T-helper 2 cell treated with Interferon-gamma antibody and Interleukin-4, amounts not matched to agents 5 μg/mL and 100 μg/mL, for 36 hours (primary cell): ENCODE results near the gene USP35.

Source experiments
- DNase-seq: peaks from one replicate; pipeline ENCODE4 v3.0.0; 2021; ENCODE audit warnings: low spot score
- H3K27ac Mint-ChIP-seq: one replicate; pipeline ENCODE4 v1.8.0; 2021; ENCODE audit warnings: mild to moderate bottlenecking, mixed read lengths
- H3K27me3 Mint-ChIP-seq: one replicate; pipeline ENCODE4 v1.8.0; 2021; ENCODE audit warnings: low read depth, mixed read lengths
- H3K36me3 Mint-ChIP-seq: one replicate; pipeline ENCODE4 v1.8.0; 2021; ENCODE audit warnings: low read depth, mixed read lengths
- H3K4me1 Mint-ChIP-seq: one replicate; pipeline ENCODE4 v1.8.0; 2021; ENCODE audit warnings: low read depth, mixed read lengths
- H3K4me3 Mint-ChIP-seq: one replicate; pipeline ENCODE4 v1.8.0; 2022; ENCODE audit warnings: mild to moderate bottlenecking, moderate library complexity, mixed read lengths
- H3K9me3 Mint-ChIP-seq: one replicate; pipeline ENCODE4 v1.8.0; 2021; ENCODE audit warnings: mixed read lengths

USP35 gene

GRCh38 chr11:78181185-78181584, 7.5 kb upstream of the USP35 start:
- peaks cover 30% of the 10 kb centered on the region for H3K36me3 Mint-ChIP-seq
- H3K27me3 Mint-ChIP-seq, result no peaks in the 10 kb centered on the region
- H3K27ac Mint-ChIP-seq, result no peak overlapping the region

GRCh38 chr11:78187366-78188285, 1.1 kb upstream of the USP35 start:
- peak; percentile 87 for DNase-seq
- peaks cover 14% of the 10 kb centered on the region for H3K36me3 Mint-ChIP-seq
- H3K4me3 Mint-ChIP-seq, result peak overlapping the region; percentile 98
- H3K4me1 Mint-ChIP-seq, result peaks cover 33% of the 10 kb centered on the region
- peak overlapping the region; percentile 94 for H3K27ac Mint-ChIP-seq
- no peaks in the 10 kb centered on the region for H3K9me3 Mint-ChIP-seq
- H3K27me3 Mint-ChIP-seq, result no peaks in the 10 kb centered on the region

More at GRCh38 chr11:78181185-78181584, 7.5 kb upstream of the USP35 start:
- H3K9me3 Mint-ChIP-seq, result no peaks in the 10 kb centered on the region
- no peak overlapping the region for H3K4me3 Mint-ChIP-seq
- H3K4me1 Mint-ChIP-seq, result peaks cover 7% of the 10 kb centered on the region
- DNase-seq, result no peak

GRCh38 chr11:78189174-78189724, 530 bp downstream of the USP35 start:
- Mint-ChIP-seq H3K4me1 (peaks cover 45% of the 10 kb centered on the region), H3K4me3 (peak overlapping the region; percentile 98), H3K27me3 (no peaks in the 10 kb centered on the region), H3K36me3 (peaks cover 19% of the 10 kb centered on the region), H3K27ac (peak overlapping the region; percentile 76), H3K9me3 (no peaks in the 10 kb centered on the region)
- DNase-seq, result no peak

GRCh38 chr11:78189851-78190250, 1.1 kb downstream of the USP35 start:
- peak overlapping the region; percentile 98 for H3K4me3 Mint-ChIP-seq

GRCh38 chr11:78190374-78190773, 1.7 kb downstream of the USP35 start:
- peaks cover 28% of the 10 kb centered on the region for H3K36me3 Mint-ChIP-seq
- no peaks in the 10 kb centered on the region for H3K9me3 Mint-ChIP-seq
- peaks cover 51% of the 10 kb centered on the region for H3K4me1 Mint-ChIP-seq
- no peak for DNase-seq
- H3K27ac Mint-ChIP-seq, result peak overlapping the region; percentile 29
- H3K4me3 Mint-ChIP-seq, result peak overlapping the region; percentile 98
- H3K27me3 Mint-ChIP-seq, result no peaks in the 10 kb centered on the region

More at GRCh38 chr11:78189851-78190250, 1.1 kb downstream of the USP35 start:
- Mint-ChIP-seq H3K36me3 (peaks cover 24% of the 10 kb centered on the region), H3K27me3 (no peaks in the 10 kb centered on the region), H3K9me3 (no peaks in the 10 kb centered on the region), H3K4me1 (peaks cover 51% of the 10 kb centered on the region), H3K27ac (peak overlapping the region; percentile 76)
- DNase-seq, result no peak

GRCh38 chr11:78190871-78191538, 2.3 kb downstream of the USP35 start:
- DNase-seq, result no peak

GRCh38 chr11:78192223-78192719, 3.6 kb downstream of the USP35 start:
- no peak overlapping the region for H3K4me3 Mint-ChIP-seq
- H3K27me3 Mint-ChIP-seq, result no peaks in the 10 kb centered on the region
- H3K4me1 Mint-ChIP-seq, result peaks cover 46% of the 10 kb centered on the region
- H3K36me3 Mint-ChIP-seq, result peaks cover 23% of the 10 kb centered on the region
- H3K9me3 Mint-ChIP-seq, result no peaks in the 10 kb centered on the region
- DNase-seq, result no peak
- H3K27ac Mint-ChIP-seq, result no peak overlapping the region

More at GRCh38 chr11:78190871-78191538, 2.3 kb downstream of the USP35 start:
- Mint-ChIP-seq H3K4me1 (peaks cover 51% of the 10 kb centered on the region), H3K4me3 (peak overlapping the region; percentile 98), H3K36me3 (peaks cover 25% of the 10 kb centered on the region), H3K9me3 (no peaks in the 10 kb centered on the region), H3K27ac (peak overlapping the region; percentile 47), H3K27me3 (no peaks in the 10 kb centered on the region)

- H3K27me3 Mint-ChIP-seq, result no peaks in the 10 kb centered on the region
- H3K36me3 Mint-ChIP-seq, result peaks cover 24% of the 10 kb centered on the region
- no peak for DNase-seq
- peaks cover 42% of the 10 kb centered on the region for H3K4me1 Mint-ChIP-seq
- no peaks in the 10 kb centered on the region for H3K9me3 Mint-ChIP-seq
- H3K27ac Mint-ChIP-seq, result peak overlapping the region; percentile 74
- peak overlapping the region; percentile 30 for H3K4me3 Mint-ChIP-seq
Observed at GRCh38 chr11:78192911-78193351, 4.2 kb downstream of the USP35 start.

- Mint-ChIP-seq H3K4me3 (no peak overlapping the region), H3K27ac (no peak overlapping the region), H3K4me1 (peaks cover 42% of the 10 kb centered on the region), H3K9me3 (no peaks in the 10 kb centered on the region), H3K27me3 (no peaks in the 10 kb centered on the region), H3K36me3 (peaks cover 27% of the 10 kb centered on the region)
- no peak for DNase-seq
Observed at GRCh38 chr11:78193806-78194205, 5.1 kb downstream of the USP35 start.

- H3K36me3 Mint-ChIP-seq, result peaks cover 28% of the 10 kb centered on the region
- no peaks in the 10 kb centered on the region for H3K9me3 Mint-ChIP-seq
- peaks cover 40% of the 10 kb centered on the region for H3K4me1 Mint-ChIP-seq
- peak overlapping the region; percentile 53 for H3K27ac Mint-ChIP-seq
- H3K27me3 Mint-ChIP-seq, result no peaks in the 10 kb centered on the region
- H3K4me3 Mint-ChIP-seq, result no peak overlapping the region
- no peak for DNase-seq
Observed at GRCh38 chr11:78194490-78194889, 5.8 kb downstream of the USP35 start.

GRCh38 chr11:78195917-78196560, 7.3 kb downstream of the USP35 start:
- Mint-ChIP-seq H3K4me1 (peaks cover 27% of the 10 kb centered on the region), H3K27ac (no peak overlapping the region), H3K4me3 (no peak overlapping the region)

GRCh38 chr11:78196661-78197091, 8.0 kb downstream of the USP35 start:
- no peak for DNase-seq
- no peaks in the 10 kb centered on the region for H3K27me3 Mint-ChIP-seq
- no peaks in the 10 kb centered on the region for H3K9me3 Mint-ChIP-seq
- no peak overlapping the region for H3K27ac Mint-ChIP-seq
- H3K4me3 Mint-ChIP-seq, result no peak overlapping the region
- peaks cover 31% of the 10 kb centered on the region for H3K4me1 Mint-ChIP-seq
- H3K36me3 Mint-ChIP-seq, result peaks cover 33% of the 10 kb centered on the region

More at GRCh38 chr11:78195917-78196560, 7.3 kb downstream of the USP35 start:
- Mint-ChIP-seq H3K9me3 (no peaks in the 10 kb centered on the region), H3K27me3 (no peaks in the 10 kb centered on the region), H3K36me3 (peaks cover 26% of the 10 kb centered on the region)
- DNase-seq, result no peak

- H3K36me3 Mint-ChIP-seq, result peaks cover 38% of the 10 kb centered on the region
Observed at GRCh38 chr11:78197816-78198215, 9.1 kb downstream of the USP35 start.

More at GRCh38 chr11:78197816-78198215, 9.1 kb downstream of the USP35 start:
- no peak overlapping the region for H3K27ac Mint-ChIP-seq
- H3K27me3 Mint-ChIP-seq, result no peaks in the 10 kb centered on the region
- no peak overlapping the region for H3K4me3 Mint-ChIP-seq
- no peaks in the 10 kb centered on the region for H3K9me3 Mint-ChIP-seq
- DNase-seq, result no peak
- H3K4me1 Mint-ChIP-seq, result peaks cover 39% of the 10 kb centered on the region
